Raji (cell line): ENCODE results near the gene PSMD7.

ENCODE experiments used
- POLR2A ChIP-seq: IDR thresholded peaks from 2 replicates; pipeline ENCODE4 v1.6.1; 2011; ENCODE audit warnings: low read depth, low read length, control low read depth; ENCODE audit not compliant: insufficient read depth

Gene PSMD7

DNA sequence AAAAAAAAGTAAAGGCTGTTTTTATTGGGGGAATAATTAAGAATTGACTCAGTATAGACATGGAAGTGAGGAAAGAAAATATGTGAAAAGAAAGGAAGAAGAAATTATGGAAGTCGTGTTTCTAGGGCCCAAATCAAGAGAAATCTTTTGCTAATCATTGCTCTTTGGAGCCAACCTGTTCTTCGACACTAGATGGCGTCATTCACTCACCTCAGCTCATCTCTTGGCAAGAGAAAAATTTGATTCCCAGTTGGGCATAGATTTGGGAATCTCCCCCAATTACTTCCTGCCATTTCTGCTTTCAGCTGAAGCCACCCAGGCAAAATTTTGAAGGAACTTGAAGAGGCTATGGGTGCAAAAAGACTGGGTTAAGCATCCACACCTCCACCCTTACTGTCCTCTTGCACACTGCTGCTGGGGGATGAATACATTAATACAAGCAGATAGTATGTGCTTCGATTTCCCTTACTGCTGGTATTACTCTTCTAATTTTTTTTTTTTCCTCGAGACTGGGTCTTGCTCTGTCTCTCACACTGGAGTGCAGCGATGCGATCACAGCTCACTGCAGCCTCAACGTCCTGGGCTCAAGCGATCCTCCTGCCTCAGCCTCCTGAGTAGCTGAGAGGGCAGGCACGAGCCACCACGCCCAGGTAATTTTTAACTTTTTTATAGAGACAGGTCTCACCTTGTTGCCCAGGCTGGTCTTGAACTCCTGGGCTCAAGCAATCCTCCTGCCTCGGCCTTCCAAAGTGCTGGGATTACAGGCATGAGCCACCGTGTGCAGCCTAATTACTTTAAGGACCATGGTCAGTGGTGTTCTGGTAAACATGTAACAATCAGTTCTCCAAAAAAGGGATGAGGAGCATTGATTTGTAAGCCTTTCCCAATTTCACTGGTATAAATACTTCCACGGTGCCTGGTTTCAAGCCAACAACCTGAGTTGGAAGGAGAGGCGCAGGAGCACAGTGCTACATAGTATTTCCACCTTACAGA is 13.5 kb downstream of the PSMD7 start:
- TF ChIP-seq POLR2A = no peak

DNA sequence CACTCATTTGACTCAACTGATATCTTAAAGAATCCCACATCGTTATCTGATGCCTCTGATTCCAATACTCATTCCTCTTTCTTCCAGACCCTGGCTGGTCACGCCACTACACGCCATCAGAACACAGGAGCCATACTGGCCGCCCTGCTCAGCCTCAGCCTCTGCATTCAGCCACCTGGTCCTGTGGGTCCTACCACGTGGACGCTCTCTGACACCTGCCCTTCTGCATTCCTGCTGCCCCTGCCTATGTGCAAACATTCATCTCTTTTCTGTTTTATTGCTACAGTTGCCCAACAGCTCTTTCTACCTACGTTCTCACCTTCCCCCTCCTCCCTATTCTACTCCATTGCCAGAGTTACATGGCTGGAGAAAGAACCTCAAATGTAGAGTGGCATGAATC is 18.4 kb downstream of the PSMD7 start:
- no peak for TF ChIP-seq POLR2A

DNA sequence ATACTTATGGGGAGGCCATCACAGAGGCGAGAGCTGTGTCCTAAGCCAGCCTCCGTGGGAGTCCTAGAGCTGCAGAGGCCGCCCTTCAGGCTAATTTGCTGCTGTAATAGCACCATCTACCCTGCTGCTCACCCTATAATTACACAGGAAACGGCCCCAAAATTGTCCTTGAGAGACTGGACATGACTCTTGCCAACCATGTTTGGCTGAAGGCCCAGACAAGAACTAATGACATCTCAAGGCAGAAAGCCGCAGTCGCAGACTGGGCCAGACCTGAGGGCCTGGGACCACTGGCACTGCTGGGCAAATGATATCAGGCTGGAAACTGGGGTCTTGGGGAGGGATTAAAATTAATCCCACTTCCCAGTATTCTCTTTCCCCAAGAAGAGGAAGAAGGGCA is 24.1 kb downstream of the PSMD7 start:
- TF ChIP-seq POLR2A = no peak

DNA sequence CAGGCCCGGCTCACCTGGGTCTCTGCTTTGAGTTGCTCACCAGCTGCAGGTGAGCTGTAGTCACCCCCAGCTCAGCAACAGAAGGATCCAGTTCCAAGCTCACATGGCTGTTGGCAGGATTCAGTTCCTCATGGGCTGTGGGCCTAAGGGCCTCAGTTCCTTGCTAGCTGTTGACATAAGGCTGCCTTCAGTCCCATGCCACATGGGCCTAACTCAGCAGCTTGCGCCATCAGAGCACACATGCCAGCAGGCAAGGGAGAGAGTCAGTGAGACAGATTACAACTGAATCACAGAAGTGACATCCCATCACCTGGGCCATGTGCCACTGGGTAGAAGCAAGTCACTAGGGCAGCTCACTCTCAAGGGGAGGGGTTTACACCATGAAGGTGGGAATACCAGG is 24.7 kb downstream of the PSMD7 start:
- TF ChIP-seq POLR2A = no peak

DNA sequence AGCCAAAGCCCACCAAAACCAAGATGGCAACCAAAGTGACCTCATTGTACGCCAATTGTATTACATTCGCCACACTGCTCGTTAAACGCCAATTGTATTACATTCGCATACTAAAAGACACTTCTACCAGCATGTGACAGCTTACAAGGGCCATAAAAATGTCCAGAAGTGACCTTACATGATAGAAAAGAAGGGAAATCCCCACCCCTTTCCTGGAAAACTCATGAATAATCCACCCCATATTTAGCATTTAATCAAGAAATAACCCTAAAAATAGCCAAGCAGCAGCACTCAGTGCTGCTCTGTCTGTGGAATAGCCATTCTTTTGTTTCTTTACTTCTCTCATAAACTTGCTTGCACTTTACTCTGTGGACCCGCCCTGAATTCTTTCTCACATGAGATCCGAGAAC is 25.7 kb downstream of the PSMD7 start:
- TF ChIP-seq POLR2A = no peak

DNA sequence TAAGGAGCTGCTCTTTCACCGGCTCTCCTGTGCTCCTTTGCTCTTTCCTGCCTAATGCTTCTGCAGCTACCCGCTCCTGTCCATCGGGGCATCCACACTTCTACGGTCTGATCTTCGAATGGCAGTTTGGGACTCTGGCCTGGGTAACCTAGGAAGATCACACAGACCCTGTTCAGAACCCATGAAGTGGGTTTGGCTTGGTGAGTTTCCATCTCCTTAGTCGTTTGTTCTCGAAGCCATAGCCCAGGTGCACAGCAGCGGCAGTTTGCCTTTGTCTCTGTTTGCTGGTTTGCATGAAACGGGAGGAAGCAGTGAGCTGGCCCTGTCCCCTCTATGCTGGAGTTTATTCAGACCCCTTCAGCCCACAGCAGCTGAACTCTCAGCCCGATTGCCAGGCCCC is 29.0 kb downstream of the PSMD7 start:
- TF ChIP-seq POLR2A = no peak
